ENCODE data around the gene DISP3. TPM values are rescaled to one million over a fixed set of nuclear protein-coding genes. Genes with fewer than 3 reads are reported as not detected.

DISP3 gene
- total and polyA plus RNA-seq, 2 donors: 0.04 to 0.16 TPM

DNA sequence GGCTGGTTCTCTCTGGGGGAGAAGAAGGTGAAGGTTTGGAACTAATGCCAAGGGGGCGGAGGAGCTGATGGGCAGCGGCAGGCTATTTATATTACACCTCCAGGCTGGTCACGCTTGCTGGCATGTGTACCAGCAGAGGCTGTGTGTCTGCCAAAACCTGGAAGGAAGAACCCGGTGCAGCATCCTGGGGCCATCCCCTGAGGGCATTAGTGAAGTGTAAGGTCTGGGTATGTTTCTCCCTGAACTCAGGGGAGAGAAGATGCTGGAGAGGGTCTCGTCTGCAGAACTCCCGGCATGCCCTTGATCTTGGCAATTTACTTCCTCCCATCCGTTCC is 5.3 kb downstream of the DISP3 start:
- H3K4me1 ChIP-seq (ENCODE audit: insufficient read depth): no peaks in the 10 kb centered on the region
- 68% methylated on average over 7 of the region's 7 CpGs for WGBS
- no peak for DNase-seq (ENCODE audit: extremely low spot score)

DNA sequence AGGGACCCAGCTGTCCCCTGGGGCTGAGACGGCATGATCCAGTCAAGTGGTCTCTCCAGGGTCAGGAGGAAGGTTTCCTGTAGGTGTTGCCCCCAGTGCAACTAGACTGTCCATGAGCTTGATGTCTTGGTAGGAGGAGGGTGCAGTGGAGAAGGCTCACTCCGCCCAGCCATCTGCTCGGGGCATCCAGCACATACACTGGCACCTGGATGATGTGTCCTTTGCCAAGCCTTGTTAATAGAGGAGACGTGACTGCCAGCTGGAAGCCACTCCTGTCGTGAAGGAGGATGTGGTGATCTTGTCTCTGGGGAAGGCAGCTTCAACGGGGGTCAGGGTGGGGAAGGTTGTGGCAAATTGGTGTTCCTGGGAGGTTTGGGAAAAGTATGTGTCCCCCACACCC is 6.2 kb downstream of the DISP3 start:
- no peak overlapping the region for H3K27ac ChIP-seq (ENCODE audit: low read depth)
- H3K4me1 ChIP-seq (ENCODE audit: insufficient read depth): no peaks in the 10 kb centered on the region
- no peaks in the 10 kb centered on the region for H3K36me3 ChIP-seq (ENCODE audit: insufficient read depth)
- no peak for DNase-seq (ENCODE audit: extremely low spot score)
- H3K4me3 ChIP-seq (ENCODE audit: low read depth, low read length): no peak overlapping the region
- WGBS: 61% methylated on average over 6 of the region's 6 CpGs

More for the DNA sequence above, 5.3 kb downstream of the DISP3 start:
- H3K4me3 ChIP-seq (ENCODE audit: low read depth, low read length): no peak overlapping the region
- no peaks in the 10 kb centered on the region for H3K36me3 ChIP-seq (ENCODE audit: insufficient read depth)
- H3K27ac ChIP-seq (ENCODE audit: low read depth): no peak overlapping the region

DNA sequence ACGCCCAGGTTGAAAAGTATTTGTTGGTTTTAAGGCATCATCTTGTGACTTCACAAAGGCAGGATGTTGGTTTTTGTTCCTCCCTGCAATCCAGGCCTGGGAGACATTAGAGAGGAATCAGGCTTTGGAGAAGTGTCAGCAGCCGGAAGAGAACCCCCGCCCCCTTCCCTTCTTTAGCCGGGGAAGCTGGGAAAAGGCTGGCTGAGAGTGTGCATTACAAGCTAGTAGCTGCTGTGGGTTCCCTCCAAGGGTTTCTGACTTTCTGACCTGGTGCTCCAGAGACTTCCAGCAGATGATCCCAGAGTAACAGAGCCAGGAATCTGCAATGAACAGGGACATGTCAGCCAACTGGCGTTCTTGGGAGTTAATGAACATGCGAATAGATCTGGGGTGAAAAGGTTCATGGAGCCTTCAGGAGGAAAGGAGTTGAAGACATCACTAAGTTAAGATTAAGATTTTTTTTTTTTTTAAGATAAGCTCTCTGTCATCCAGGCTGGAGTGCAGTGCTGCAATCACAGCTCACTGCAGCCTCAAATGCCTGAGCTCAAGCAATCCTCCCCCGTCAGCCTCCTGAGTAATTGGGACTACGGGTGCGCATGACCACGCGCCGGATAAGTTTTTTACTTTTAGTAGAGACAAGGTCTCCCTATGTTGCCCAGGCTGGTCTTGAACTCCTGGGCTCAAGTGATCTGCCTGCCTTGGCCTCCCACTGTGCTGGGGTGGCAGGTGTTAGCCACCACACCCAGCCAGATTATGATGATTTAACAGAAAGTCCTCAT is 7.5 kb downstream of the DISP3 start:
- no peaks in the 10 kb centered on the region for H3K4me1 ChIP-seq (ENCODE audit: insufficient read depth)
- no peak overlapping the region for H3K4me3 ChIP-seq (ENCODE audit: low read depth, low read length)
- H3K36me3 ChIP-seq (ENCODE audit: insufficient read depth): no peaks in the 10 kb centered on the region
- 62% methylated on average over 12 of the region's 12 CpGs for WGBS
- H3K27ac ChIP-seq (ENCODE audit: low read depth): no peak overlapping the region
- DNase-seq (ENCODE audit: extremely low spot score): no peak

DNA sequence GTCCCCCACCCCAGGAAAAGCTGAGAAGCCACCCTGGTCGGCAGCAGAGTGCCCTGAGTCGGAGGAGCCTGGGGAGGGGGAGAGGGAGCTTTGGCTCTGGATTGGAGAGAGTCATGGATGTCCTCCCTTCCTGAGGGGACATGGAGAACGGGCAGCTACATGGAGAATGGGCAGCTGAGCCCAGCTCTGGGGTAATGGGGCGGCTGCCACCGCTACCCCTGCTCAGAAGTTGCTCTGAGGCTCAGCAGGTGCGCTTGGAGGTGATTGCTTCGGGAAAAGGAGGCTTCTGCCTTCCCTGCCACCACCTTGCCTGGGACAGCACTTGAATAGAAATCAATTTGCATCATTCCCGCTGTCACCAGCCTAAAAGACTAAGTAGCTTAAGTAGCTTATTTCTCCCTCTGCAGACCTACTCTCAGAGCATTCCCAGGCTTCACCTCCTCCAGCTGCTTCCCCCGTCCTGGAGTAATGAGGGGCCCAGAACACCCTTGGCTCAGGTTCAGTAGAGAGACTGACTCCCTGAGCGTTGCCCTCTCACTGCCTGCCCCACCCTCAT is 8.3 kb downstream of the DISP3 start:
- Histone ChIP-seq H3K36me3 (ENCODE audit: insufficient read depth) (no peaks in the 10 kb centered on the region), H3K27ac (ENCODE audit: low read depth) (no peak overlapping the region), H3K4me1 (ENCODE audit: insufficient read depth) (no peaks in the 10 kb centered on the region), H3K4me3 (ENCODE audit: low read depth, low read length) (no peak overlapping the region)
- DNase-seq (ENCODE audit: extremely low spot score): no peak
- WGBS: 43% methylated on average over 10 of the region's 10 CpGs

DNA sequence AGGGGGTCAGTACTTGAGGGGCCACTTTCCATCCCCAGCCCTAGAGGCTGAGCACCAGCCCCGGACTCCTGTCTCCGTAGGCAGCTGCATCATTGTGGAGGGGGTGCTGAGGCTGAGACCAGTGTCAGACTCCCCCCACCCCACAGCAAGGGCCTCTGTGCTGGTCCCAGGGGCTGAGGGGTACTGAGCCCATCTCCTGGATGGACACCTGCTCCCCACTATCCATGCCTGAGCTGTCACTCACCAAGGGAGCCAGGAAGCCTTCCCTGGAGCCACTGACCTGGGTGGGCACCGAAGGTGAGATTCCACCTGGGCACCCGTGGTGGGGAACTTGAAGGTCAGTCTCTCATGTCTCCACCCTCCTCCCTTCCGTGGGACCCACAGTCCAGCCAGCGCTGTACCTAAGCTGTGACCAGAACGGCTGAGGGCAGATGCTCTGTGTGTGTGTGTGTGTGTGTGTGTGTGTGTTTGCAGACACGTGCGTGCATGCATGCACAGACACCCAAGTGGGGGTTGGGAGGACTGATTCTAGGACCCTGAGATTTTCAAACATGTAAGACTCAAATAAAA is 9.3 kb downstream of the DISP3 start:
- H3K36me3 ChIP-seq (ENCODE audit: insufficient read depth): no peaks in the 10 kb centered on the region
- no peak overlapping the region for H3K27ac ChIP-seq (ENCODE audit: low read depth)
- 70% methylated on average over 9 of the region's 9 CpGs for WGBS

DNA sequence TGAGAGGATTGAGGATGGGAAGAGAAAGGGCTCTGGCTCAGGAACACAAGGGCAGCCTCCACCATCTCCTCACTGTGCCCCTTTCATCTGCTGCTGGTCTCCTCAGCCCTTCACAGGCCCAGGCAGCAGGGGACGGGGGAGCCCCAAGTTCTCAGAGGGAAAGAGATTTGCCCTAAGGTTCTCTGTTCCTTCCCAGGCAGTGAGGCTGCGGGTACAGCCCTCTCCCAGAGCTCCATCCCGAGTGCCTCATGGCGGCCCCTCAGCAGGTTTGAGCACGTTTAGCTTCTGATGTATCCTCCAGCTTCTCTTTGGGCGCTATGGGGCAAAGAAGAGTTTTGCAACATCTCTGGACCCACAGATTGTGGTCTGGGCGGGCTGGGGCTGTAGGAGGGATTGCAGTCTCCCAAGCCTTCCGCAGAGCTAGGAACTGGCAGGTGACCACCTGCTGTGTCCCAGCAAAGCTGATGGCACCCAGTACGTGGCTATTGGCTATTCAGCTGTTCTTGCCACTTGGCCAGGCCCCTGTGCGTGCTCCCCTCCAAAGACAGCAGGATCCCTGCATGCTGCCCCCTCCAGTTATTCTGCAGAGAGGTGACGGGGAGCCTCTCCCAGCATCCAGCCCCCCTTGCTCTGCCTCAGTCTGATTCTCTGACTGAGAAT is 10.1 kb downstream of the DISP3 start:
- no peaks in the 10 kb centered on the region for H3K4me1 ChIP-seq (ENCODE audit: insufficient read depth)
- H3K27ac ChIP-seq (ENCODE audit: low read depth): no peak overlapping the region
- H3K36me3 ChIP-seq (ENCODE audit: insufficient read depth): no peaks in the 10 kb centered on the region
- no peak for DNase-seq (ENCODE audit: extremely low spot score)
- no peak overlapping the region for H3K4me3 ChIP-seq (ENCODE audit: low read depth, low read length)
- WGBS: 69% methylated on average over 11 of the region's 11 CpGs

More for the DNA sequence above, 9.3 kb downstream of the DISP3 start:
- Histone ChIP-seq H3K4me3 (ENCODE audit: low read depth, low read length) (no peak overlapping the region), H3K4me1 (ENCODE audit: insufficient read depth) (no peaks in the 10 kb centered on the region)
- no peak for DNase-seq (ENCODE audit: extremely low spot score)

DNA sequence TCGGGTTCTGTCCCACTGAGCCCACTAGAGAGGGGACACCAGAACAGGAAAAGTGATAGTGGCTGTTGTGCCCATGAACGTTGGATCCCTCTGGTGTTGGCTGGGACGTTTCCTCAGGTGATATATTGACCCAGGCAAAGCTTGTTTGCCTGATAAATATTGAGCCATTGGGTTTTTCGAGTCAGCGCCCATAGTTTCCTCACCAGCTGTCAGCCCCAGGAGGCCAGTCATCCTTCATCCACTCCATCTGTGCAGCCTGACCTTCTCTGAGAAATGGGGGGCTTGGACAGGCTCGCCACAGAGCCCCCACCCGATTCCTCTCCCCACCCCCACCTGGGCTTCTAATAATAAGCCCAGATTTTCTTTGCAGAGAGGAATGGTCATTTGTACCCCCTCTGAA is 13.3 kb downstream of the DISP3 start:
- 70% methylated on average over 7 of the region's 7 CpGs for WGBS
- Histone ChIP-seq H3K36me3 (ENCODE audit: insufficient read depth) (no peaks in the 10 kb centered on the region), H3K4me1 (ENCODE audit: insufficient read depth) (no peaks in the 10 kb centered on the region), H3K4me3 (ENCODE audit: low read depth, low read length) (no peak overlapping the region), H3K27ac (ENCODE audit: low read depth) (no peak overlapping the region)
- DNase-seq (ENCODE audit: extremely low spot score): no peak

DNA sequence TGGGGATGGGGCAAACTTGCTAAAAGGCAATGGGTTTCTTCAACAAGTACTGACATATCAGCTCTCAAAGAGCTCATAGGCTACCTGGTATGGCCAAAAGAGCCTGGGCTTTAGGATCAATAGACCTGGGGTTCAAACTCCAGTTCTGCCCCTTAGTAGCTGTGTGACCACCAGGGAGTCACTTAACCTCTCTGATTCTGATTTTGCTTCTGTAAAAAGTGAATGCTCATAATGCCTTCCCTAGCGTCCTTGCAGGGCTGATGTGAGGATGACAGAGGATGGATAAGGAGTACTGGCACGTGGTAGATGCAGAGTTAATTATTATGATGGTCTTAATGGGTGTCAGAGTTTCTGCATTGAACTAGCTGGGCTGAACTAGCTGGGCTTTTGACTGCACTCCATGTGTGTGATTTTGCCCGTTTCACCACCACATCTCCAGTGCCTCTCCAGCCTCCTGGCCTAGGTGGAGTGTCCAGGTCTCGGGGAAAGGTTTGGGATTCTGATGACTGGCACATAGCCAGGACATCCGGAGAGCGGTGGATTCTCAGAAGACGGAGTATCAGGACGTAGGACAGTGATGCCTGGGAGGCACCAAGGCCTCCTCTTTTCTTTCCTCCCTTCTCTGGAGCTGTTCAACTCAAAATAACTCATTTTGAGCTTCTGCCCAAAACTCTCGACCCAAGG is 15.2 kb downstream of the DISP3 start:
- WGBS: 67% methylated on average over 9 of the region's 9 CpGs
- Histone ChIP-seq H3K27ac (ENCODE audit: low read depth) (no peak overlapping the region), H3K4me1 (ENCODE audit: insufficient read depth) (no peaks in the 10 kb centered on the region), H3K4me3 (ENCODE audit: low read depth, low read length) (no peak overlapping the region), H3K36me3 (ENCODE audit: insufficient read depth) (no peaks in the 10 kb centered on the region)
- no peak for DNase-seq (ENCODE audit: extremely low spot score)

DNA sequence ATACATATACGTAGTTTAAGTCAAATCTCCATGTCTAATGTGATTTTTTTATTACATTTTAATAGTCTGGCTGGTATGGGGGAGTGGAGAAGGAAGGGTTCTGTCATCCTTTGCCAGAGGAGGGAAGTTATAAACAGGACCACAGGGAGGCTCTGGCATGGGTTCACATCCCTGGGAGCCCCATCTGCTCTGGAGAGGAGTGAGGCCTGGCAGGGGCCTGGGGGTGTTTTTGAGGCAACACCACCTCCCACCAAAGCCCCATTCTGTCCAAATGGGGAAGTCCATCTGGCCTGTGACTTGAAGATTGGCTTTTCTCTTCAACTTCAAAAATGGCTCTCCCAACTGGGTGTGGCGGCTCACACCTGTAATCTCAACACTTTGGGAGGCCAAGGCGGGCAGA is 15.8 kb downstream of the DISP3 start:
- no peaks in the 10 kb centered on the region for H3K4me1 ChIP-seq (ENCODE audit: insufficient read depth)
- no peaks in the 10 kb centered on the region for H3K36me3 ChIP-seq (ENCODE audit: insufficient read depth)
- no peak for DNase-seq (ENCODE audit: extremely low spot score)
- no peak overlapping the region for H3K27ac ChIP-seq (ENCODE audit: low read depth)
- H3K4me3 ChIP-seq (ENCODE audit: low read depth, low read length): no peak overlapping the region
- 75% methylated on average over 3 of the region's 3 CpGs for WGBS

DNA sequence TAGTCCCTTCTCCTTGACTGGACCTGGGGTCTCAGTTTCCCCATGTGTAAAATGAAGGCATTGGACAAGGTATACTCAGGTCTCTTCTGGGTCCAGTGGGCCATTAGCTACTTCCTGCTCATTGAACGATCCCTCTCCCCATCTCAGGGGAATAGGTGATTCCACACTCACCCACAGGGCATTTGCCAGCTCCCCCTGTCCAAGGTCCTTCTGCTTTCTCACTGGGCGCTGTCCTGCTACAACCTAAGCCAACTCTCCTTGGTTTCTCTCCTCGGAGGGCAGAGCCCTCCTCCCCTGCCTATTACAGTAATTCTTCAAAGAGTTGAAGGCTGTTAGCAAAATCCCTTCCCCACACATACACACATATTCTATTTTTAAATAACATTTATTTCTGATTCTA is 16.6 kb downstream of the DISP3 start:
- DNase-seq (ENCODE audit: extremely low spot score): no peak
- H3K4me3 ChIP-seq (ENCODE audit: low read depth, low read length): no peak overlapping the region
- H3K27ac ChIP-seq (ENCODE audit: low read depth): no peak overlapping the region
- H3K4me1 ChIP-seq (ENCODE audit: insufficient read depth): no peaks in the 10 kb centered on the region
- no peaks in the 10 kb centered on the region for H3K36me3 ChIP-seq (ENCODE audit: insufficient read depth)
- 65% methylated on average over 3 of the region's 3 CpGs for WGBS

DNA sequence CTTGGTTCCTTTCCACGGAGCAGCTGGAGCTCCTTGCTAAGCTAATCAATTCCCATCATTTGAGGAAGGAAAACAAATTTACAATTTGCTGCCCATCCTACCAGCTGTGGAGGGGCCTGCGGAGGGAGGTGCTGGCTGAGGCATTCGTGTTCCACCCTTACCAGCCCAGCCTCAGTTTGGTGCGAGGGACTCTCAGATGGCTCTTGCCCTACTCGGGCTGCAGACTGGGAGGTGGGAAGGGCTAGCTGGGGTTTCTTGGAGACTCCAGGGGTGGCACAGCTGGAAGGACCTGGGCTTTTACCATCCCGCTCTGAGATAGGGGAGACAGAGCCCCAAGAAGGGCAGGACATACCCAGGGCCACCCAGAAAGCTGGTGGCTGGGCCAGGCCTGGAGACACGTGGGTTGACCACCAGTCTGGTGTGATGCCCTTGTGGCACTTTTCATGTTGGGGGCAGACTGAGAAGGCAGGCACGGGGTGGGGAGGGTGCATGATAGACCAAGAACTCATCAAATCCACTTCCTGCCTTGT is 17.7 kb downstream of the DISP3 start:
- no peaks in the 10 kb centered on the region for H3K36me3 ChIP-seq (ENCODE audit: insufficient read depth)
- no peak overlapping the region for H3K27ac ChIP-seq (ENCODE audit: low read depth)
- 70% methylated on average over 8 of the region's 8 CpGs for WGBS
- H3K4me1 ChIP-seq (ENCODE audit: insufficient read depth): no peaks in the 10 kb centered on the region
- H3K4me3 ChIP-seq (ENCODE audit: low read depth, low read length): no peak overlapping the region
- DNase-seq (ENCODE audit: extremely low spot score): no peak

DNA sequence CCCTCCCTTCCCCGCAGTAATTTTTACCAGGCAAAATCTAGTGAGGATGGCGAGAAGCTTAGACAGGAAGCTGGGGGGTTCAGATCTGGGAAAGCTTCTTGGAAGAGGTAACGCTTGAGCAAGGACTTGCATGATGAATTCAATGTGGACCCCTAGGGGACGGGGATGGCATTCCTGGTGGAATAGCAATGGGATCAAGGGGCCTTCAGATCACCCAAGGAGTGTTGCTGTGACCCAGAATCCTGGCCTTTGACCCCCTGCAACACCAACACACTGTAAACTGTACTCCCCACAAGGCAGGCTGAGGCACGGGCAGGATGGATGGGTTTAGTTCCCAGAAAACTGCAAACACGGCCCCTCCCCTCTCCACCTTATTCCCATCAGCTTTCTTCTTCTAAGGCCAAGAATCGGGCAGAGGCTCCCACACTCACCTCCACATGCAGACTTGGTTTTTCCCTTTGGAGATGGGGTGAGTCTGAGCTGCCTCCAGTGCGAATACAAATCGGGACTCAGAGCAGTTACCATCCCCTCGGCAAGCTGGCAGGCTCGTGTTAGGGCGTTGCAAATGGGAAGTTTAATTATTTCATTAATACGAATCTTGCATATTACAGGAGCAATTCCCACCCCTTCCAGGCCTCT is 20.1 kb downstream of the DISP3 start:
- 46% methylated on average over 13 of the region's 13 CpGs for WGBS
- Histone ChIP-seq H3K4me1 (ENCODE audit: insufficient read depth) (no peaks in the 10 kb centered on the region), H3K4me3 (ENCODE audit: low read depth, low read length) (no peak overlapping the region), H3K27ac (ENCODE audit: low read depth) (no peak overlapping the region), H3K36me3 (ENCODE audit: insufficient read depth) (no peaks in the 10 kb centered on the region)
- no peak for DNase-seq (ENCODE audit: extremely low spot score)
